ES-I3 (cell line): Measurements from ENCODE around the gene CHRNA9.

ENCODE experiments used
- H3K36me3 ChIP-seq: 2 replicates; pipeline ENCODE4 v1.6.1; 2013; ENCODE audit warnings: mild to moderate bottlenecking, low read length, control low read depth, moderate library complexity; ENCODE audit not compliant: insufficient read depth
- H3K4me1 ChIP-seq: 2 replicates; pipeline ENCODE4 v1.6.1; 2013; ENCODE audit warnings: mild to moderate bottlenecking, control low read depth, low read length; ENCODE audit not compliant: insufficient read depth
- H3K9ac ChIP-seq: 2 replicates; pipeline ENCODE4 v1.6.1; 2013; ENCODE audit warnings: low read depth, mild to moderate bottlenecking, low read length, moderate library complexity
- H3K9me3 ChIP-seq: 2 replicates; pipeline ENCODE4 v1.6.1; 2013; ENCODE audit warnings: mild to moderate bottlenecking, low read length, moderate library complexity; ENCODE audit not compliant: control insufficient read depth, insufficient read depth

The CHRNA9 gene

GRCh38 chr4:40337523-40337922, 2.4 kb downstream of the CHRNA9 start:
- Histone ChIP-seq H3K9me3 (no peaks in the 10 kb centered on the region), H3K9ac (no peak overlapping the region), H3K4me1 (peaks cover 18% of the 10 kb centered on the region), H3K36me3 (no peaks in the 10 kb centered on the region)

- Histone ChIP-seq H3K9ac (no peak overlapping the region), H3K9me3 (no peaks in the 10 kb centered on the region), H3K4me1 (peaks cover 8% of the 10 kb centered on the region), H3K36me3 (no peaks in the 10 kb centered on the region)
Measured at GRCh38 chr4:40340030-40340429, 4.9 kb downstream of the CHRNA9 start.

GRCh38 chr4:40347472-40347871, 12.3 kb downstream of the CHRNA9 start:
- Histone ChIP-seq H3K9me3 (no peaks in the 10 kb centered on the region), H3K4me1 (no peaks in the 10 kb centered on the region), H3K36me3 (no peaks in the 10 kb centered on the region), H3K9ac (no peak overlapping the region)

- Histone ChIP-seq H3K36me3 (no peaks in the 10 kb centered on the region), H3K4me1 (no peaks in the 10 kb centered on the region), H3K9ac (no peak overlapping the region), H3K9me3 (no peaks in the 10 kb centered on the region)
Measured at GRCh38 chr4:40348000-40348399, 12.9 kb downstream of the CHRNA9 start.

GRCh38 chr4:40349561-40350198, 14.5 kb downstream of the CHRNA9 start:
- no peak overlapping the region for H3K9ac ChIP-seq
- H3K36me3 ChIP-seq, result no peaks in the 10 kb centered on the region
- H3K4me1 ChIP-seq, result no peaks in the 10 kb centered on the region
- no peaks in the 10 kb centered on the region for H3K9me3 ChIP-seq

- no peaks in the 10 kb centered on the region for H3K4me1 ChIP-seq
- H3K36me3 ChIP-seq, result no peaks in the 10 kb centered on the region
- no peaks in the 10 kb centered on the region for H3K9me3 ChIP-seq
- H3K9ac ChIP-seq, result no peak overlapping the region
Measured at GRCh38 chr4:40350627-40351227, 15.6 kb downstream of the CHRNA9 start.

GRCh38 chr4:40354158-40354557, 19.0 kb downstream of the CHRNA9 start:
- Histone ChIP-seq H3K36me3 (no peaks in the 10 kb centered on the region), H3K9me3 (no peaks in the 10 kb centered on the region), H3K9ac (no peak overlapping the region), H3K4me1 (no peaks in the 10 kb centered on the region)

- Histone ChIP-seq H3K9me3 (no peaks in the 10 kb centered on the region), H3K4me1 (no peaks in the 10 kb centered on the region), H3K36me3 (no peaks in the 10 kb centered on the region), H3K9ac (no peak overlapping the region)
Measured at GRCh38 chr4:40355131-40355530, 20.0 kb downstream of the CHRNA9 start.

- Histone ChIP-seq H3K9ac (no peak overlapping the region), H3K36me3 (no peaks in the 10 kb centered on the region), H3K9me3 (no peaks in the 10 kb centered on the region; the same call in 1 of the 2 replicates), H3K4me1 (no peaks in the 10 kb centered on the region)
Measured at GRCh38 chr4:40357738-40358137, 22.6 kb downstream of the CHRNA9 start.

GRCh38 chr4:40361338-40361737, 26.2 kb downstream of the CHRNA9 start:
- no peaks in the 10 kb centered on the region for H3K4me1 ChIP-seq
- no peaks in the 10 kb centered on the region for H3K36me3 ChIP-seq
- H3K9me3 ChIP-seq, result no peaks in the 10 kb centered on the region; the same call in 1 of the 2 replicates
- H3K9ac ChIP-seq, result no peak overlapping the region

- Histone ChIP-seq H3K9ac (no peak overlapping the region), H3K4me1 (no peaks in the 10 kb centered on the region), H3K36me3 (no peaks in the 10 kb centered on the region), H3K9me3 (no peaks in the 10 kb centered on the region; the same call in 1 of the 2 replicates)
Measured at GRCh38 chr4:40363382-40363920, 28.3 kb downstream of the CHRNA9 start.

GRCh38 chr4:40363945-40364344, 28.8 kb downstream of the CHRNA9 start:
- Histone ChIP-seq H3K9me3 (no peaks in the 10 kb centered on the region; the same call in 1 of the 2 replicates), H3K9ac (no peak overlapping the region), H3K4me1 (no peaks in the 10 kb centered on the region), H3K36me3 (no peaks in the 10 kb centered on the region)

GRCh38 chr4:40365766-40366165, 30.6 kb downstream of the CHRNA9 start:
- H3K9ac ChIP-seq, result no peak overlapping the region
- no peaks in the 10 kb centered on the region for H3K36me3 ChIP-seq
- no peaks in the 10 kb centered on the region for H3K4me1 ChIP-seq
- no peaks in the 10 kb centered on the region; the same call in 1 of the 2 replicates for H3K9me3 ChIP-seq

GRCh38 chr4:40367451-40367850, 32.3 kb downstream of the CHRNA9 start:
- H3K9me3 ChIP-seq, result no peaks in the 10 kb centered on the region
- no peak overlapping the region for H3K9ac ChIP-seq
- H3K36me3 ChIP-seq, result no peaks in the 10 kb centered on the region
- H3K4me1 ChIP-seq, result no peaks in the 10 kb centered on the region
